Lung (tissue), 14 donors: ENCODE data around the gene ZNF28. TPM values are rescaled to one million over a fixed set of nuclear protein-coding genes. Genes with fewer than 3 reads are reported as not detected.
A peak's percentile ranks its signal among the peaks of the same experiment; 100 is the strongest.
"Not testable (repeated sequence)": the region's sequence is repeated elsewhere in the genome, so short reads cannot be mapped to it uniquely, and the experiment has no call there.

ENCODE experiments used
- ATAC-seq: fragments of 200-7000 bp; cut with Tn5 transposase; one replicate; pipeline ENCODE4 v1.9.1; 2020; ENCODE audit warnings: moderate number of reproducible peaks; ENCODE audit not compliant: insufficient read depth, low FRiP score
- DNase-seq, 3 donors: peaks; one replicate each; pipeline ENCODE4 v3.0.0-alpha.2; 2013 to 2017
- H3K27ac ChIP-seq, 2 donors: one replicate each; pipeline ENCODE4 v1.5.1; 2013; ENCODE audit warnings: mild to moderate bottlenecking in 2 of 2, moderate library complexity in 2 of 2, control low read depth in 1 of 2, inconsistent platforms in 1 of 2, low read depth in 1 of 2, low read length in 1 of 2
- H3K27me3 ChIP-seq, 3 donors: one replicate each; pipeline ENCODE4 v1.5.1; 2013; ENCODE audit warnings: low read length in 2 of 3; ENCODE audit not compliant: control insufficient read depth in 3 of 3, insufficient read depth in 3 of 3
- H3K36me3 ChIP-seq, 4 donors: one replicate each; pipeline ENCODE4 v1.5.1; 2013; ENCODE audit warnings: low read length in 4 of 4, mild to moderate bottlenecking in 1 of 4, moderate library complexity in 1 of 4; ENCODE audit not compliant: control insufficient read depth in 4 of 4, insufficient read depth in 4 of 4
- H3K4me1 ChIP-seq, 5 donors: one replicate each; pipeline ENCODE4 v1.5.1; 2013; ENCODE audit warnings: low read length in 5 of 5, mild to moderate bottlenecking in 2 of 5, moderate library complexity in 1 of 5; ENCODE audit not compliant: control insufficient read depth in 5 of 5, insufficient read depth in 5 of 5
- H3K4me3 ChIP-seq: one replicate; pipeline ENCODE4 v1.5.1; 2013; ENCODE audit warnings: mild to moderate bottlenecking, control low read depth, moderate library complexity
- H3K9ac ChIP-seq, 2 donors: one replicate each; pipeline ENCODE4 v1.5.1; 2013; ENCODE audit warnings: low read length in 2 of 2, control low read depth in 1 of 2; ENCODE audit not compliant: insufficient read depth in 1 of 2
- H3K9me3 ChIP-seq, 4 donors: one replicate each; pipeline ENCODE4 v1.5.1; 2013; ENCODE audit warnings: low read length in 3 of 4, mild to moderate bottlenecking in 1 of 4, moderate library complexity in 1 of 4; ENCODE audit not compliant: control insufficient read depth in 4 of 4, insufficient read depth in 3 of 4
- WGBS, 2 donors: extraction: QIAGEN DNeasy Blood & Tissue Kit; methylation state at CpG; one replicate each; pipeline ENCODE4 v1.1.7; 2013; 5-methylcytosine and 5-hydroxymethylcytosine counted together
- long read RNA-seq, 5 donors: transcript quantifications; one replicate each; lab custom pipeline, GENCODE V29; 2026
- polyA plus RNA-seq, 2 donors: library from polyadenylated mRNA; stranded (reverse); fragments of 200-250 nt; gene quantifications; one replicate each; pipeline ENCODE4 v1.2.1, GENCODE V29; 2013
- total RNA-seq, 2 donors: library from RNA; depleted of rRNA in 1 of 2; stranded (reverse); fragments of >200 nt in 1 of 2; gene quantifications; one replicate each; pipeline ENCODE4 v1.2.1, GENCODE V29; 2014 to 2021
- donor health status: Bipolar disorder and iron deficiency.
- donor health status: healthy.
- donor health status: DM: yes; HTN: yes; CAD: no.

The ZNF28 gene
- total RNA-seq (10 to 100 TPM; 17.8 to 22.1 TPM), polyA plus RNA-seq (1 to 10 TPM; 3.0 to 6.2 TPM)
- long read RNA-seq, donor 1, full-length matches to known transcripts: 1 of 1 reads
- long read RNA-seq, donor 1, partial matches to known transcripts: 0 of 1 reads
- long read RNA-seq, donor 1, other reads (novel, unspliced or antisense): 0 of 1 reads
- long read RNA-seq, donor 2, full-length matches to known transcripts: 2 of 2 reads
- long read RNA-seq, donor 2, partial matches to known transcripts: 0 of 2 reads
- long read RNA-seq, donor 2, other reads (novel, unspliced or antisense): 0 of 2 reads
- long read RNA-seq, donor 3, full-length matches to known transcripts: 1 of 1 reads
- long read RNA-seq, donor 3, partial matches to known transcripts: 0 of 1 reads
- long read RNA-seq, donor 3, other reads (novel, unspliced or antisense): 0 of 1 reads
- long read RNA-seq, donor 4: 0 reads
- long read RNA-seq, donor 5, full-length matches to known transcripts: 6 of 18 reads
- long read RNA-seq, donor 5, partial matches to known transcripts: 7 of 18 reads
- long read RNA-seq, donor 5, other reads (novel, unspliced or antisense): 5 of 18 reads

GRCh38 chr19:52821204-52821960 lies at the start of gene ZNF28:
TSS of gene ZNF28 (minus strand) at chr19:52821633. CDS start at chr19:52817958, 3,675 bp downstream.
- DNase-seq (peak; percentile 43 to 70 (median 63)), ATAC-seq (peak; percentile 99)
- peak within 1 kb of the TSS in 1 of 2 donors; percentile 74 for H3K9ac ChIP-seq
- not testable (repeated sequence) for H3K36me3 ChIP-seq, H3K9me3 ChIP-seq, H3K27me3 ChIP-seq, H3K4me1 ChIP-seq
- peak within 1 kb of the TSS; percentile 47 to 67 for H3K27ac ChIP-seq
- H3K4me3 ChIP-seq: peak within 1 kb of the TSS; percentile 22
- WGBS, 2 donors: 2 to 3% methylated on average over 22 to 28 of the region's 44 CpGs

DNA sequence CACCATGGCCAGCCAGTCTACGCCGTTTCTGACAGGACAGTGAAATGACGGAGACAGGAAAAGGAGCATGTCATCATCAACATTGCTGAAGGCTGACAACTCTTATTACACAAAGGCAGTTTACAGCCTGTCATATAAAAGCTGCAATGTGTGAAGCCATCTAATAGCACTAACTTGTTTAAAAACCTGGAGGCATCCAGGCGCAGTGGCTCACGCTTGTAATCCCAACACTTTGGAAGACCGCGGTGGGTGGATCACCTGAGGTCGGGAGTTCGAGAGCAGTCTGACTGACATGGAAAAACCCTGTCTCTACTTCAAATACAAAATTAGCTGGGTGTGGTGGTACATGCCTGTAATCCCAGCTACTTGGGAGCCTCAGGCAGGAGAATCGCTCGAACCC lies 46.6 kb upstream of the ZNF28 start:
- not testable (repeated sequence) for H3K4me1 ChIP-seq, H3K9ac ChIP-seq, H3K36me3 ChIP-seq, H3K27me3 ChIP-seq, DNase-seq, H3K27ac ChIP-seq, H3K4me3 ChIP-seq, H3K9me3 ChIP-seq, ATAC-seq
- WGBS, 2 donors: 92 to 93% methylated on average over 11 of the region's 11 CpGs

DNA sequence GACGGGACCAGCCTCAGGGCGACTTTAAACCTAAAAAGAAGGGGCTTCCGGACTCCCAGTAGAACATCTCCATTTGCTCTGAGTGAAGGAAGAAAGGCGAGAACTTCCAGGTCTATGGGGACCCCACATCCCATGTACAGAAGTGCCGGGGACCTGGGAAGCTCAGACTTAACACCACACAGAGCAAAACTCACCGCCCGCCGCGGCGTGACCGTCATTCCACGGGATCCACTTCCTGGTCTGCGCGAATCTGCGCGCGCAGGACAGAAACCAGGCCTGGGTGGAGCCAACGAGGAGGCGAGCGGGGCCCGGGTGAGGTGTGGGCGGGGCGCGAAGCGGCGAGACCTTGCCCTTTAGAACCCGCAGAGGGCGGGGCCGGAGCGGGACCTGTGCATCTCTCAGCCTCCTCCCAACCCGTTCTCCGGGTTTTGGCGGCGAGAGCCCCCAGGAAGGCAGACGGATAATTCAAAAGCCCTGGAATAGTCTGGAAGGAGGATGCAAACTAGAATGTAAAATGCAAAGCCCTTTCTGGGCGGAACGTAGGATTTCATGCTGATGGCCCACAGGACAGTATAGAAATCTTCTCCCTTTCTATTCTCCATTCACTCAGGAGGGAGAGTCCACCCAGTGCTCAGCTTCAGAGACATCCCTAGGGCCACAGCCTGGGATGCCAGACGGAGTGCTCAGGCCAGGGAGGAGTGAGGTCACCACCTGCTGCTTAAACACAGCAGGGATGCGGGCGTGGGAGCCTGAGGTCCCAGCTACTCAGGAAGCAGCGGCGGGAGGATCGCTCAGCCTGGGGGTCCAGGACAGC lies 36.2 kb upstream of the ZNF28 start, which contains the start of gene ZNF468:
Gene ZNF468, minus strand, starts transcription at position 242 of the 814 bp plus-strand sequence. CDS start 3,347 bp downstream, outside the sequence.
- H3K36me3 ChIP-seq: peaks cover 4 to 10% (median 6%) of the 10 kb centered on the region in 4 donors
- H3K27ac ChIP-seq: peak within 1 kb of the TSS; percentile 64 to 72
- H3K9me3 ChIP-seq, H3K4me1 ChIP-seq, H3K27me3 ChIP-seq: not testable (repeated sequence)
- DNase-seq (peak; percentile 53 to 68 (median 57)), ATAC-seq (peak; percentile 99)
- 3 to 4% methylated on average over 38 to 43 of the region's 43 CpGs for WGBS, 2 donors
- H3K4me3 ChIP-seq: peak within 1 kb of the TSS; percentile 71
- H3K9ac ChIP-seq: peak within 1 kb of the TSS in 1 of 2 donors; percentile 42

DNA sequence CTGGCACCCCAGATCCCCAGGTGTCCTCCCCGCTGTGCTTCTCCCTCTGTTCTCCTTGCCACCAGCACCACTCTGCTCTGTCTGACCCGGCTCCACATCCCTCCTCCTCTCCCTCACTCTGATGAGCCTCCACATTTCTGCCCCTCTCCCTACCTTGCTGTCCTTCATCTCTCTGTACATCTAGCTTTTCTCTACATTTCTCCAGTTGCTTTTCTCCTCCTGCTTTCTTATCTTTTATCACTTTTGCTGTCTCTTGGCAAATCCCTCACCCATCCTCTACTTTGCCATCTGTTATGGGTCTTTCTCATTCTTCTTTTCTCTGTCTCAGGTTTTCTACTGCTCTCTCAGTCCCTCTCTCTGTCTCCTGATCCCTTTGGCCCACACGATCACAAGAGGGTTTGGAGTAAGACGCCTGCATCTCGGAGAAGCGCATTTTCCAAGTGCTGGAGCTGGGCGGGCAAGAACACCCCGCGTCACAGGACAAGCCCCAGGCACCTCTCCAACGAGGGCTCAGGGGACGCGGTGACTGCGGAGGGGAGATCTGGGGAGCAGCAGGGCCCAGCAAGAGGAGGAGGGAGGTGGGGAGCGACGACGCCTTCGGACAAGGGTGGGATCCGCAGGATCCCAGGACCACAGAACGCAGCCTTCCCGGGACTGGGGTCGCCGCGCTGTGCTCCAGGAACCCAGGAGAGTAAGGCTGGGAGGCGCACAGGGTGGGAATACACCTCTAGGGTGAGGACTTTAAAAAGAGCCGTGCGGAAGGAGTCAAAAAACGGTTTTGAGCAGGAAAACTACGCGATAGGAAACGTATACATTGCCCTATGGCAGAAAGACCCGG lies 35.3 kb upstream of the ZNF28 start:
- not testable (repeated sequence) for H3K27me3 ChIP-seq, H3K4me1 ChIP-seq, H3K9me3 ChIP-seq
- peaks cover 4 to 10% (median 7%) of the 10 kb centered on the region in 4 donors for H3K36me3 ChIP-seq
- DNase-seq: peak in 2 of 3 donors; percentile 2 to 3
- H3K4me3 ChIP-seq: peak overlapping the region; percentile 71
- peak overlapping the region; percentile 64 to 72 for H3K27ac ChIP-seq
- 0 to 3% methylated on average over 20 to 27 of the region's 31 CpGs for WGBS, 2 donors
- ATAC-seq: peak; percentile 2
- H3K9ac ChIP-seq: peak overlapping the region in 1 of 2 donors; percentile 42

- not testable (repeated sequence) for ATAC-seq, H3K27ac ChIP-seq, H3K4me3 ChIP-seq, H3K9ac ChIP-seq, H3K4me1 ChIP-seq, H3K27me3 ChIP-seq, DNase-seq
- Histone ChIP-seq H3K36me3 (peaks cover 27 to 57% (median 41%) of the 10 kb centered on the region in 4 donors), H3K9me3 (peaks cover 0 to 44% (median under 1%) of the 10 kb centered on the region in 4 donors)
- WGBS, 2 donors: 80 to 82% methylated on average over 5 of the region's 5 CpGs
These were observed 25.9 kb upstream of the ZNF28 start for GRCh38 chr19:52847352-52847751.

DNA sequence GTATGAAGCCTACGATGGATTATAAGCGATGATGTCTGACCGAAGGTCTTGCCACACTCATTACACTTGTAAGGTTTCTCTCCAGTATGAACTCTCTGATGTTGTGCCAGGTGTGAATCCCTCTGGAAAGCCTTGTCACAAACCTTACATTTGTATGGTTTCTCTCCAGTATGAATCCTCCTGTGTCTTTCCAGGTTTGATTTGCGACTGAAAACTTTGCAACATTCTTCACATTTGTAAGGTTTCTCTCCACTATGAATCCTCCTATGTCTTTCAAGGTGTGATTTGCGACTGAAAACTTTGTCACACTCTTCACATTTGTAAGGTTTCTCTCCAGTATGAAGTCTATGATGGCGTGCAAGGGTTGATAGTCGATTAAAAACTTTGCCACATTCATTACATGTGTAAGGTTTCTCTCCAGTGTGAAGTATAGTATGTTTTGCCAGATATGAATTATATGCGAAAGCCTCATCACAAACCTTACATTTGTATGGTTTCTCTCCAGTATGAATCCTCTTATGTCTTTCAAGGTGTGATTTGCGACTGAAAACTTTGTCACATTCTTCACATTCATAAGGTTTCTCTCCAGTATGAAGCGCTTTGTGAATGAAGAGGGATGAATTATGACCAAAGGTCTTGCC lies 19.5 kb upstream of the ZNF28 start:
- H3K36me3 ChIP-seq: peaks cover 36 to 59% (median 58%) of the 10 kb centered on the region in 4 donors

More for the DNA sequence above, 19.5 kb upstream of the ZNF28 start:
- DNase-seq, H3K4me1 ChIP-seq, H3K9ac ChIP-seq, ATAC-seq, H3K4me3 ChIP-seq, H3K27ac ChIP-seq, H3K27me3 ChIP-seq: not testable (repeated sequence)
- WGBS, 2 donors: 99% methylated on average over 10 of the region's 10 CpGs
- H3K9me3 ChIP-seq: peaks cover 6 to 45% (median 17%) of the 10 kb centered on the region in 4 donors
